ENCODE measurements around the gene GPC6.

- TF ChIP-seq GABPA (IDR thresholded peaks at IDR 0.05; ENCODE audit: low read depth) (no peak), JUND (IDR thresholded peaks at IDR 0.05) (peak; percentile 59), USF2 (IDR thresholded peaks at IDR 0.05; ENCODE audit: borderline replicate concordance, low read depth, low read length) (no peak), EP300 (IDR thresholded peaks at IDR 0.05; ENCODE audit: borderline replicate concordance in 1 of 2, low read depth in 1 of 2, low read length in 1 of 2) (peak in 1 of 2 experiments; percentile 69; a peak in 1 of 4 replicates), FOXM1 (IDR thresholded peaks at IDR 0.05; ENCODE audit: low read depth) (no peak), EZH2phosphoT487 (IDR thresholded peaks at IDR 0.05; ENCODE audit: borderline replicate concordance, low read depth) (no peak), CTCF (IDR thresholded peaks at IDR 0.05) (no peak), POLR2AphosphoS5 (IDR thresholded peaks at IDR 0.05; ENCODE audit: low read depth, low read length) (no peak), RXRA (IDR thresholded peaks at IDR 0.05; ENCODE audit: borderline replicate concordance, low read depth) (no peak)
These were observed 733.4 kb downstream of the GPC6 start for GRCh38 chr13:93959796-93960533.
